B cell (primary cell): ENCODE results near the gene MAPK1. TPM values are rescaled to one million over a fixed set of nuclear protein-coding genes. Genes with fewer than 3 reads are reported as not detected.
"Not testable (repeated sequence)": the region's sequence is repeated elsewhere in the genome, so short reads cannot be mapped to it uniquely, and the experiment has no call there.

ENCODE experiments used
- ATAC-seq: fragments of 200-7000 bp; cut with Tn5 transposase; one replicate; pipeline ENCODE4 v1.10.0; 2021; ENCODE audit warnings: low read depth, mild to moderate bottlenecking, moderate number of reproducible peaks, moderate library complexity
- CTCF ChIA-PET: fragments of 350-600 bp; sonication (Branson Sonifier 250); formaldehyde crosslinking; loops from one replicate; lab custom pipeline; 2021; ENCODE audit warnings: antibody characterized with exemption, inconsistent platforms; lab: Charles Lee
- POLR2A ChIA-PET: fragments of 350-600 bp; sonication (Branson Sonifier 250); formaldehyde crosslinking; loops from one replicate; lab custom pipeline; 2021; ENCODE audit warnings: antibody characterized with exemption; lab: Charles Lee
- DNase-seq: peaks from one replicate; pipeline ENCODE4 v3.0.0; 2013
- H2AFZ ChIP-seq: 2 replicates; pipeline ENCODE4 v1.6.1; 2012; ENCODE audit warnings: mild to moderate bottlenecking, low read depth, low read length; ENCODE audit not compliant: insufficient read depth, poor library complexity, severe bottlenecking
- H3K27ac ChIP-seq, 2 donors: 1 replicate in 1 of 2; 2 replicates in 1 of 2; pipeline ENCODE4 v1.5.1; 2012 to 2013; ENCODE audit warnings: low read length in 2 of 2, mild to moderate bottlenecking in 2 of 2, moderate library complexity in 1 of 2
- H3K27me3 ChIP-seq, 4 experiments: fragments of 200-600 bp in 1 of 4; sonication (generic) in 1 of 4; replicated peaks in 1 of 4; 1 replicate in 2 of 4; 2 replicates in 2 of 4; pipeline versions ENCODE4 v1.6.1 to v1.7.0; 2013 to 2016; ENCODE audit warnings: low read length in 3 of 4, mild to moderate bottlenecking in 2 of 4, mixed read lengths in 1 of 4, moderate library complexity in 1 of 4; ENCODE audit not compliant: insufficient read depth in 4 of 4, control insufficient read depth in 3 of 4; ENCODE audit errors: control extremely low read depth in 1 of 4
- H3K36me3 ChIP-seq, 2 experiments: replicated peaks in 1 of 2; 1 replicate in 1 of 2; 2 replicates in 1 of 2; pipeline versions ENCODE4 v1.6.1 to v1.7.1; 2013; ENCODE audit warnings: low read length in 1 of 2; ENCODE audit not compliant: insufficient read depth in 2 of 2, control insufficient read depth in 1 of 2; ENCODE audit errors: control extremely low read depth in 1 of 2, extremely low read depth in 1 of 2
- H3K4me1 ChIP-seq, 2 donors: fragments of 200-600 bp in 1 of 2; sonication (generic) in 1 of 2; 1 replicate in 1 of 2; 2 replicates in 1 of 2; pipeline versions ENCODE4 v1.5.1 to v1.6.1; 2013 to 2017; ENCODE audit warnings: low read length in 2 of 2; ENCODE audit not compliant: control insufficient read depth in 2 of 2, insufficient read depth in 2 of 2
- H3K4me2 ChIP-seq: replicated peaks from 2 replicates; pipeline ENCODE3; 2012; ENCODE audit warnings: mild to moderate bottlenecking, low read depth, low read length; ENCODE audit not compliant: poor library complexity, severe bottlenecking
- H3K4me3 ChIP-seq, 5 experiments: fragments of 200-600 bp in 1 of 5; sonication (generic) in 1 of 5; 1 replicate in 3 of 5; 2 replicates in 2 of 5; pipeline versions ENCODE4 v1.5.1 to v1.7.0; 2011 to 2016; ENCODE audit warnings: low read length in 4 of 5, mild to moderate bottlenecking in 4 of 5, low read depth in 2 of 5, control low read depth in 1 of 5, moderate library complexity in 1 of 5; ENCODE audit not compliant: insufficient read depth in 1 of 5; ENCODE audit errors: control extremely low read depth in 1 of 5, extremely low read depth in 1 of 5
- H3K79me2 ChIP-seq: fragments of 200-600 bp; sonication (generic); one replicate; pipeline ENCODE4 v1.6.0; 2016; ENCODE audit warnings: low read length; ENCODE audit not compliant: control insufficient read depth, insufficient read depth
- H3K9ac ChIP-seq: fragments of 200-600 bp; sonication (generic); 2 replicates; pipeline ENCODE4 v1.6.1; 2017; ENCODE audit warnings: mild to moderate bottlenecking, low read length, moderate library complexity
- H3K9me3 ChIP-seq, 3 donors: one replicate each; pipeline versions ENCODE4 v1.6.1 to v1.7.1; 2013; ENCODE audit warnings: low read length in 2 of 3; ENCODE audit not compliant: control insufficient read depth in 2 of 3, insufficient read depth in 1 of 3; ENCODE audit errors: control extremely low read depth in 1 of 3
- H4K20me1 ChIP-seq: 2 replicates; pipeline ENCODE4 v1.6.0; 2012; ENCODE audit warnings: mild to moderate bottlenecking, low read length; ENCODE audit not compliant: insufficient read depth, control insufficient read depth, poor library complexity, severe bottlenecking
- H3K27ac Mint-ChIP-seq: one replicate; pipeline ENCODE4 v1.8.0; 2021; ENCODE audit warnings: mixed read lengths
- H3K27me3 Mint-ChIP-seq: one replicate; pipeline ENCODE4 v1.8.0; 2021; ENCODE audit warnings: mixed read lengths
- H3K4me1 Mint-ChIP-seq: one replicate; pipeline ENCODE4 v1.8.0; 2021; ENCODE audit warnings: mixed read lengths
- H3K4me3 Mint-ChIP-seq: one replicate; pipeline ENCODE4 v1.8.0; 2021; ENCODE audit warnings: mixed read lengths
- H3K9me3 Mint-ChIP-seq: one replicate; pipeline ENCODE4 v1.8.0; 2022; ENCODE audit warnings: mixed read lengths; ENCODE audit not compliant: insufficient read depth
- CTCF ChIP-seq: fragments of 200-600 bp; IDR thresholded peaks from one replicate; pipeline ENCODE4 v1.8.0; 2022; ENCODE audit warnings: antibody characterized with exemption, mild to moderate bottlenecking
- EZH2 ChIP-seq: IDR thresholded peaks from 2 replicates; pipeline ENCODE4 v1.6.1; 2012; ENCODE audit warnings: borderline replicate concordance, low read depth, mild to moderate bottlenecking, moderate library complexity, low read length; ENCODE audit not compliant: insufficient read depth, poor library complexity, severe bottlenecking
- WGBS: methylation state at CpG from one replicate; pipeline ENCODE4 v1.1.5; 2013; ENCODE audit warnings: missing lambda C conversion rate; ENCODE audit not compliant: insufficient coverage; 5-methylcytosine and 5-hydroxymethylcytosine counted together
- intact Hi-C: fragments of 100-400 bp; cut with micrococcal nuclease; formaldehyde crosslinking; loops from one replicate; pipeline ENCODE4 v1.10.0; 2022
- polyA plus RNA-seq: library from polyadenylated mRNA; depleted of rRNA; stranded (reverse); fragments of >200 nt; gene quantifications from 2 replicates; pipeline ENCODE4 v1.2.3, GENCODE V29; 2012
- total RNA-seq, 2 donors: library from RNA; stranded (reverse); fragments of 120-200 nt in 1 of 2; gene quantifications; 1 replicate in 1 of 2; 2 replicates in 1 of 2; pipeline versions ENCODE4 v1.2.3 to v1.2.4, GENCODE V29; 2013 to 2022

MAPK1 gene
- total and polyA plus RNA-seq, 2 donors (not counting 1 experiment from before 2014, with no cell fraction given), result 24.0 to 155 TPM

- H3K27ac ChIP-seq, result peak overlapping the region in 1 of 2 donors; percentile 23
- H3K9me3 ChIP-seq, result no peaks in the 10 kb centered on the region
- peaks cover 60% of the 10 kb centered on the region for H4K20me1 ChIP-seq
- WGBS, result no CpG with 5 or more reads among the region's 1 CpG
- intact Hi-C loops, result no loop called here
- peaks cover 11 to 15% of the 10 kb centered on the region in 2 donors for H3K4me1 ChIP-seq
- CTCF ChIA-PET, result no interaction called here
- no peaks in the 10 kb centered on the region for H3K27me3 Mint-ChIP-seq
- no peak overlapping the region for H3K4me3 Mint-ChIP-seq
- no peak overlapping the region for H3K27ac Mint-ChIP-seq
- ATAC-seq (no peak), DNase-seq (no peak)
- no peak overlapping the region for H3K4me3 ChIP-seq
- no peaks in the 10 kb centered on the region for H3K27me3 ChIP-seq
- no peaks in the 10 kb centered on the region for H3K9me3 Mint-ChIP-seq
- H3K9ac ChIP-seq, result no peak overlapping the region
- peaks cover 98% of the 10 kb centered on the region for H3K79me2 ChIP-seq
- peaks cover 66% of the 10 kb centered on the region for H3K4me1 Mint-ChIP-seq
- no peak overlapping the region for H2AFZ ChIP-seq
- H3K36me3 ChIP-seq, result peaks cover 2 to 3% of the 10 kb centered on the region in 2 experiments
- H3K4me2 ChIP-seq, result peak overlapping the region; percentile 4
- POLR2A ChIA-PET, result interaction anchor here (0.5 to 0.7 kb wide), 2 partner anchors 126 to 130 kb away, joined by 5 to 9 read pairs; no protein-coding TSS in a partner anchor
- no peak for TF ChIP-seq EZH2
- no peak for TF ChIP-seq CTCF
Observed at GRCh38 chr22:21849489-21849888, 18.0 kb downstream of the MAPK1 start.

GRCh38 chr22:21848057-21848456 is 19.4 kb downstream of the MAPK1 start:
- H2AFZ ChIP-seq, H3K9ac ChIP-seq, POLR2A ChIA-PET, H3K9me3 Mint-ChIP-seq, H3K4me3 ChIP-seq, ATAC-seq, H3K4me2 ChIP-seq, intact Hi-C loops, H3K9me3 ChIP-seq, H3K27me3 ChIP-seq, H3K27ac Mint-ChIP-seq, CTCF ChIA-PET, H3K27ac ChIP-seq, DNase-seq, H3K27me3 Mint-ChIP-seq, H3K4me3 Mint-ChIP-seq: not testable (repeated sequence)
- no CpG with 5 or more reads among the region's 5 CpGs for WGBS
- Histone ChIP-seq H3K4me1 (peaks cover 11 to 15% of the 10 kb centered on the region in 2 donors), H3K79me2 (peaks cover 98% of the 10 kb centered on the region), H3K36me3 (peaks cover 3 to 11% of the 10 kb centered on the region in 2 experiments), H4K20me1 (peaks cover 74% of the 10 kb centered on the region)
- H3K4me1 Mint-ChIP-seq, result peaks cover 64% of the 10 kb centered on the region
